IMR-90 (cell line): Measurements from ENCODE around the gene CLRN3. TPM values are rescaled to one million over a fixed set of nuclear protein-coding genes. Genes with fewer than 3 reads are reported as not detected.

Experiments used
- ATAC-seq: fragments of 200-7000 bp; cut with Tn5 transposase; 2 replicates; pipeline ENCODE4 v1.9.1; 2020; ENCODE audit warnings: low read depth, mild to moderate bottlenecking, moderate library complexity
- BruUV-seq: library from RNA; stranded (reverse); fragments of 400-500 nt; replicated peaks from 2 replicates; lab custom pipeline; 2021; lab: Mats Ljungman, UMichigan
- CTCF ChIA-PET: fragments of 300-600 bp; formaldehyde crosslinking; extraction: SDS; loops from one replicate; lab custom pipeline; 2021; ENCODE audit warnings: antibody characterized with exemption; lab: Yijun Ruan, JAX
- POLR2A ChIA-PET: fragments of 300-600 bp; sonication (Branson Sonifier 250); formaldehyde crosslinking; loops from one replicate; lab custom pipeline; 2022; ENCODE audit warnings: antibody characterized with exemption; ENCODE audit not compliant: unreplicated experiment; lab: Charles Lee
- DNase-seq: peaks from one replicate; pipeline ENCODE4 v3.0.0; 2013
- H2AFZ ChIP-seq: replicated peaks from 2 replicates; pipeline ENCODE3; 2013; ENCODE audit warnings: low read length, mild to moderate bottlenecking; ENCODE audit not compliant: poor library complexity
- H2AK5ac ChIP-seq: 2 replicates; pipeline ENCODE4 v1.6.1; 2013; ENCODE audit warnings: low read depth, low read length, inconsistent platforms
- H2AK9ac ChIP-seq: replicated peaks from 2 replicates; pipeline ENCODE3; 2013; ENCODE audit warnings: mild to moderate bottlenecking, low read depth, low read length, moderate library complexity; ENCODE audit not compliant: poor library complexity
- H2BK120ac ChIP-seq: 2 replicates; pipeline ENCODE4 v1.6.1; 2013; ENCODE audit warnings: low read depth, low read length, inconsistent platforms
- H2BK15ac ChIP-seq: 3 replicates; pipeline ENCODE4 v1.6.1; 2013; ENCODE audit warnings: low read depth, low read length, inconsistent platforms
- H2BK20ac ChIP-seq: 2 replicates; pipeline ENCODE4 v1.6.1; 2013; ENCODE audit warnings: low read depth, mild to moderate bottlenecking, inconsistent platforms, low read length, moderate library complexity
- H2BK5ac ChIP-seq: 2 replicates; pipeline ENCODE4 v1.6.1; 2013; ENCODE audit warnings: mild to moderate bottlenecking, low read depth, low read length, inconsistent platforms; ENCODE audit not compliant: poor library complexity, severe bottlenecking
- H3K14ac ChIP-seq: replicated peaks from 2 replicates; pipeline ENCODE4 v1.6.1; 2013; ENCODE audit warnings: low read depth, low read length, inconsistent platforms
- H3K18ac ChIP-seq: 2 replicates; pipeline ENCODE4 v1.6.1; 2013; ENCODE audit warnings: low read depth, low read length, control low read depth
- H3K23ac ChIP-seq: 2 replicates; pipeline ENCODE4 v1.6.1; 2013; ENCODE audit warnings: low read depth, low read length, inconsistent platforms
- H3K27ac ChIP-seq: 2 replicates; pipeline ENCODE4 v1.5.1; 2013; ENCODE audit warnings: mild to moderate bottlenecking, control low read depth, low read length; ENCODE audit not compliant: insufficient read depth
- H3K27me3 ChIP-seq: 2 replicates; pipeline ENCODE4 v1.6.1; 2013; ENCODE audit warnings: low read length; ENCODE audit not compliant: control insufficient read depth, insufficient read depth
- H3K36me3 ChIP-seq: 2 replicates; pipeline ENCODE4 v1.6.1; 2013; ENCODE audit warnings: low read length, mixed read lengths; ENCODE audit not compliant: control insufficient read depth, insufficient read depth
- H3K4ac ChIP-seq: 2 replicates; pipeline ENCODE4 v1.6.1; 2013; ENCODE audit warnings: low read depth, low read length, inconsistent platforms
- H3K4me1 ChIP-seq: 2 replicates; pipeline ENCODE4 v1.6.1; 2013; ENCODE audit warnings: low read length, mixed read lengths; ENCODE audit not compliant: control insufficient read depth, insufficient read depth
- H3K4me2 ChIP-seq: 2 replicates; pipeline ENCODE4 v1.6.1; 2013; ENCODE audit warnings: low read depth, mild to moderate bottlenecking, control low read depth, low read length, moderate library complexity
- H3K4me3 ChIP-seq: 2 replicates; pipeline ENCODE4 v1.5.1; 2013; ENCODE audit warnings: low read depth, mild to moderate bottlenecking, control low read depth, low read length, moderate library complexity; ENCODE audit not compliant: insufficient read depth
- H3K56ac ChIP-seq: 2 replicates; pipeline ENCODE4 v1.6.1; 2013; ENCODE audit warnings: low read length, inconsistent platforms; ENCODE audit not compliant: insufficient read depth; ENCODE audit errors: extremely low read depth
- H3K79me1 ChIP-seq, 2 experiments: 2 replicates each; pipeline ENCODE4 v1.6.1; 2013; ENCODE audit warnings: low read length in 2 of 2, inconsistent platforms in 1 of 2, low read depth in 1 of 2
- H3K9ac ChIP-seq: 2 replicates; pipeline ENCODE4 v1.6.1; 2013; ENCODE audit warnings: low read depth, low read length, control low read depth
- H3K9me1 ChIP-seq: 2 replicates; pipeline ENCODE4 v1.6.1; 2013; ENCODE audit warnings: low read length, inconsistent platforms; ENCODE audit not compliant: insufficient read depth
- H3K9me3 ChIP-seq: 2 replicates; pipeline ENCODE4 v1.6.1; 2013; ENCODE audit warnings: low read length; ENCODE audit not compliant: control insufficient read depth, insufficient read depth
- H4K20me1 ChIP-seq: 2 replicates; pipeline ENCODE4 v1.6.1; 2013; ENCODE audit warnings: low read length, inconsistent platforms; ENCODE audit not compliant: insufficient read depth
- H4K5ac ChIP-seq: 2 replicates; pipeline ENCODE4 v1.6.1; 2013; ENCODE audit warnings: mild to moderate bottlenecking, low read depth, low read length, control low read depth
- H4K8ac ChIP-seq, 2 experiments: 2 replicates each; pipeline ENCODE4 v1.6.1; 2013; ENCODE audit warnings: low read depth in 2 of 2, low read length in 2 of 2, control low read depth in 1 of 2, inconsistent platforms in 1 of 2
- H4K91ac ChIP-seq: 2 replicates; pipeline ENCODE4 v1.6.1; 2013; ENCODE audit warnings: low read depth, low read length, inconsistent platforms; ENCODE audit not compliant: insufficient read depth
- CEBPB ChIP-seq: IDR thresholded peaks from 2 replicates; pipeline ENCODE4 v1.6.1; 2012; ENCODE audit warnings: low read depth, low read length, improper control_type of control experiment
- POLR2A ChIP-seq: IDR thresholded peaks from 2 replicates; pipeline ENCODE4 v1.6.1; 2012; ENCODE audit warnings: mild to moderate bottlenecking, low read depth, low read length
- RAD21 ChIP-seq: IDR thresholded peaks from 2 replicates; pipeline ENCODE4 v1.6.1; 2012; ENCODE audit warnings: low read length, improper control_type of control experiment
- WGBS, 2 experiments: methylation state at CpG; one replicate each; pipeline versions ENCODE4 v1.1.5 to v1.1.7; 2013; ENCODE audit warnings: missing lambda C conversion rate in 2 of 2; ENCODE audit not compliant: insufficient read length in 1 of 2; ENCODE audit errors: extremely low coverage in 2 of 2; 5-methylcytosine and 5-hydroxymethylcytosine counted together
- dilution Hi-C: fragments of 300-500 bp; cut with HindIII; formaldehyde crosslinking; loops from one replicate; pipeline ENCODE4 v1.14.3; 2018; ENCODE audit warnings: low sequenced_read_pairs; ENCODE audit not compliant: unreplicated experiment
- in situ Hi-C: fragments of 300-500 bp; cut with MboI; formaldehyde crosslinking; loops from 3 replicates; pipeline ENCODE4 v1.14.3; 2019; ENCODE audit warnings: low sequenced_read_pairs, inconsistent platforms, mixed read lengths
- intact Hi-C: fragments of 100-400 bp; cut with micrococcal nuclease; formaldehyde crosslinking; loops from 2 replicates; pipeline ENCODE4 v1.10.0; 2022
- polyA plus RNA-seq, 3 experiments: library from polyadenylated mRNA; depleted of rRNA; stranded (reverse); fragments of >200 nt; gene quantifications; 2 replicates each; pipeline ENCODE4 v1.2.3, GENCODE V29; 2012; ENCODE audit warnings: low replicate concordance in 1 of 3
- total RNA-seq: library from RNA; depleted of rRNA; stranded (reverse); fragments of >200 nt; gene quantifications from 2 replicates; pipeline ENCODE4 v1.2.3, GENCODE V29; 2012
- TF ChIP-seq, protein P1 (sequence below): fragments of 150-350 bp; IDR thresholded peaks from 2 replicates; pipeline ENCODE4 v1.6.1; 2016; ENCODE audit warnings: low read depth, mild to moderate bottlenecking, low read length, moderate library complexity, borderline replicate concordance

CLRN3 gene
- total and polyA plus RNA-seq, 2 of the 4 experiments (the other 2 are of a cell fraction) = not detected

DNA sequence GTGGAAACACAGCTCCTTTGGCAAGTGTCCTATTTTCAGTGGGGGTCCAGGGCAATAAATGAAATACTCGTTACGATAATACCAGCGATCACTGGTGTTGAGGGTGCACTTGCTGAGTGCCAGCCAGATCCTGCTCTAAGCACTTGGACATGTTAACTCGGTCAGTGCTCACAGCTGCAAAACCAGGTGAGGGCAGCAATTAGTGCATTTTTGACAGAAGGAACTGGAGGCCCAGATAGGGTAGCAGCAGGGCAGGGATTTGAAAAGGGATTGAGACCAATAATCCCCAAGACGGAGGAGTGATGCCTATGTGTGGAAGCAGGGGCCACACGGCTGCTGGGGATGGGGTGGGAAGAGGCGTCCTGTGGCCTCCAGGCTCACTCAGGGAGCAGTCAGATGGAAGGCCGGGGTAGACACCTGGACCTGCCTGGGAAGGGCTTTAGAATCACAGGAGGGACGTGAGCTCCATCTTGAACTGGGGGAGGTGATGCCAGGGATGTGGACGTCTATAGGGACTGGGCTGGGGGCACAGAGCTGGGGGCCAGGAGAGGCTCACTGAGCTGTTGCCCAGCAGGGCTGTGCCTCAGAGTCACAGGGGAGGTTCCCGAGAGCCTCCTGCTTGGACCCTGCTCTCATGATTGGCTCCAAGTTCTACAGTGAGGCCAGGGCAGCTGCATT, 28.5 kb upstream of the CLRN3 start:
- H2BK120ac ChIP-seq = no peak overlapping the region
- dilution Hi-C loops (no loop called here), intact Hi-C loops (no loop called here), in situ Hi-C loops (no loop called here)
- no TSS peak for BruUV-seq
- H4K5ac ChIP-seq = no peak overlapping the region
- H3K27ac ChIP-seq = no peak overlapping the region
- no peak overlapping the region for H3K9ac ChIP-seq
- peaks cover 5% of the 10 kb centered on the region; the same call in 1 of the 2 replicates for H3K4me1 ChIP-seq
- H3K4me3 ChIP-seq = no peak overlapping the region
- no peaks in the 10 kb centered on the region for H4K20me1 ChIP-seq
- H2BK15ac ChIP-seq = no peak overlapping the region
- H3K4ac ChIP-seq = no peak overlapping the region
- no peak overlapping the region for H3K14ac ChIP-seq
- no peak overlapping the region for H2BK5ac ChIP-seq
- no peak for DNase-seq
- no peak overlapping the region for H3K18ac ChIP-seq
- no peaks in the 10 kb centered on the region for H3K9me3 ChIP-seq
- CTCF ChIA-PET = no interaction called here
- no peak for TF ChIP-seq RAD21
- TF ChIP-seq CEBPB = no peak
- TF ChIP-seq, protein P1, sequence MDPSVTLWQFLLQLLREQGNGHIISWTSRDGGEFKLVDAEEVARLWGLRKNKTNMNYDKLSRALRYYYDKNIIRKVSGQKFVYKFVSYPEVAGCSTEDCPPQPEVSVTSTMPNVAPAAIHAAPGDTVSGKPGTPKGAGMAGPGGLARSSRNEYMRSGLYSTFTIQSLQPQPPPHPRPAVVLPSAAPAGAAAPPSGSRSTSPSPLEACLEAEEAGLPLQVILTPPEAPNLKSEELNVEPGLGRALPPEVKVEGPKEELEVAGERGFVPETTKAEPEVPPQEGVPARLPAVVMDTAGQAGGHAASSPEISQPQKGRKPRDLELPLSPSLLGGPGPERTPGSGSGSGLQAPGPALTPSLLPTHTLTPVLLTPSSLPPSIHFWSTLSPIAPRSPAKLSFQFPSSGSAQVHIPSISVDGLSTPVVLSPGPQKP = no peak
- no peak for TF ChIP-seq POLR2A
- H2BK20ac ChIP-seq = no peak overlapping the region
- no peak overlapping the region for H4K91ac ChIP-seq
- no peak overlapping the region for H3K4me2 ChIP-seq
- no peak overlapping the region for H2AK9ac ChIP-seq
- H3K79me1 ChIP-seq = no peaks in the 10 kb centered on the region
- no peak overlapping the region for H3K56ac ChIP-seq
- H2AK5ac ChIP-seq = no peak overlapping the region; the same call in 1 of the 2 replicates
- H3K36me3 ChIP-seq = no peaks in the 10 kb centered on the region
- ATAC-seq = no peak
- POLR2A ChIA-PET = no interaction called here
- no peaks in the 10 kb centered on the region for H3K27me3 ChIP-seq
- WGBS, 2 experiments = 66% methylated on average over 6 of the region's 11 CpGs; no CpG with 5 or more reads in 1 of the 2 experiments
- no peaks in the 10 kb centered on the region; the same call in 1 of the 2 replicates for H3K9me1 ChIP-seq
- no peak overlapping the region for H3K23ac ChIP-seq
- no peak overlapping the region for H4K8ac ChIP-seq
- H2AFZ ChIP-seq = no peak overlapping the region
